Left hindlimb (tissue), 1 donor: ENCODE measurements around the gene HSPH1.
"Not testable (repeated sequence)": the region's sequence is repeated elsewhere in the genome, so short reads cannot be mapped to it uniquely, and the experiment has no call there.

Source experiments
- DNase-seq: peaks from one replicate; pipeline ENCODE4 v3.0.0-alpha.2; 2018

HSPH1 gene

GRCh38 chr13:31161557-31162150 is at the start of gene HSPH1:
Gene HSPH1, minus strand, starts transcription at chr13:31161904. Its CDS starts 322 bp downstream, at chr13:31161582.
- DNase-seq: peak; percentile 99

- DNase-seq: peak; percentile 50
Observed at GRCh38 chr13:31209841-31210210, 48.1 kb upstream of the HSPH1 start.

- peak; percentile 79 for DNase-seq
Observed at GRCh38 chr13:31209172-31209840, 47.6 kb upstream of the HSPH1 start.

- DNase-seq: no peak
Observed at GRCh38 chr13:31208559-31209122, 46.9 kb upstream of the HSPH1 start.

- DNase-seq: peak; percentile 53
Observed at GRCh38 chr13:31207661-31208552, 46.2 kb upstream of the HSPH1 start.

- no peak for DNase-seq
Observed at GRCh38 chr13:31204592-31204991, 42.9 kb upstream of the HSPH1 start.

- DNase-seq: no peak
Observed at GRCh38 chr13:31201341-31202031, 39.8 kb upstream of the HSPH1 start.

GRCh38 chr13:31200637-31200971 is 38.9 kb upstream of the HSPH1 start:
- DNase-seq: no peak

- DNase-seq: peak; percentile 87
Observed at GRCh38 chr13:31199849-31200636, 38.3 kb upstream of the HSPH1 start, which contains the start of gene B3GLCT. Gene B3GLCT, plus strand, starts transcription at chr13:31199975. Its CDS starts 110 bp downstream, at chr13:31200085.

GRCh38 chr13:31199527-31199848 is 37.8 kb upstream of the HSPH1 start:
- DNase-seq: no peak

GRCh38 chr13:31198519-31198918 is 36.8 kb upstream of the HSPH1 start:
- no peak for DNase-seq

GRCh38 chr13:31196992-31197391 is 35.3 kb upstream of the HSPH1 start:
- no peak for DNase-seq

- DNase-seq: no peak
Observed at GRCh38 chr13:31195616-31196015, 33.9 kb upstream of the HSPH1 start.

- no peak for DNase-seq
Observed at GRCh38 chr13:31192306-31192705, 30.6 kb upstream of the HSPH1 start.

- no peak for DNase-seq
Observed at GRCh38 chr13:31191748-31192147, 30.0 kb upstream of the HSPH1 start.

- no peak for DNase-seq
Observed at GRCh38 chr13:31184981-31185645, 23.4 kb upstream of the HSPH1 start.

- no peak for DNase-seq
Observed at GRCh38 chr13:31184451-31184850, 22.7 kb upstream of the HSPH1 start.

GRCh38 chr13:31182987-31183386 is 21.3 kb upstream of the HSPH1 start:
- DNase-seq: no peak

GRCh38 chr13:31179754-31180153 is 18.1 kb upstream of the HSPH1 start:
- DNase-seq: no peak

GRCh38 chr13:31179241-31179640 is 17.5 kb upstream of the HSPH1 start:
- no peak for DNase-seq

GRCh38 chr13:31177813-31178495 is 16.2 kb upstream of the HSPH1 start:
- not testable (repeated sequence) for DNase-seq
